SU-DHL-6 (cell line): ENCODE data around the gene ITSN1.

Experiments used
- H2AFZ ChIP-seq: fragments of 200-600 bp; sonication (generic); 2 replicates; pipeline ENCODE4 v1.6.1; 2014; ENCODE audit warnings: low read depth, mild to moderate bottlenecking, moderate library complexity, mixed read lengths, antibody characterized with exemption, low read length; ENCODE audit not compliant: severe bottlenecking
- H3F3A ChIP-seq: fragments of 200-600 bp; shearing (Covaris generic); 2 replicates; pipeline ENCODE4 v1.6.0; 2016; ENCODE audit warnings: antibody characterized with exemption, mild to moderate bottlenecking; ENCODE audit not compliant: insufficient read depth
- H3K27ac ChIP-seq: fragments of 200-600 bp; sonication (generic); 2 replicates; pipeline ENCODE4 v1.5.1; 2016; ENCODE audit warnings: low read depth, mild to moderate bottlenecking, low read length, moderate library complexity, mixed read lengths
- H3K27me3 ChIP-seq: fragments of 200-600 bp; sonication (generic), shearing (Covaris generic); 2 replicates; pipeline ENCODE4 v1.6.0; 2014; ENCODE audit warnings: mild to moderate bottlenecking, low read length
- H3K36me3 ChIP-seq: fragments of 200-600 bp; sonication (generic); 2 replicates; pipeline ENCODE4 v1.6.1; 2014; ENCODE audit warnings: mild to moderate bottlenecking, low read length, mixed read lengths
- H3K4me2 ChIP-seq: fragments of 300-600, 200-600 bp; shearing (Covaris generic), sonication (generic); 2 replicates; pipeline ENCODE4 v1.6.0; 2014; ENCODE audit warnings: low read length, low read depth, mild to moderate bottlenecking; ENCODE audit not compliant: poor library complexity, severe bottlenecking
- H3K4me3 ChIP-seq: fragments of 200-600 bp; sonication (generic); 2 replicates; pipeline ENCODE4 v1.5.1; 2014; ENCODE audit warnings: antibody characterized with exemption, low read length, mild to moderate bottlenecking, mixed read lengths; ENCODE audit not compliant: insufficient read depth, poor library complexity, severe bottlenecking
- H3K79me2 ChIP-seq: fragments of 200-600 bp; sonication (generic); 2 replicates; pipeline ENCODE4 v1.6.1; 2014; ENCODE audit warnings: mild to moderate bottlenecking, low read length, moderate library complexity; ENCODE audit not compliant: insufficient read depth
- H3K9ac ChIP-seq: fragments of 200-600 bp; sonication (generic); 2 replicates; pipeline ENCODE4 v1.7.0; 2014; ENCODE audit warnings: mild to moderate bottlenecking, low read length
- H3K9me2 ChIP-seq: fragments of 200-600 bp; sonication (generic); replicated peaks from 2 replicates; pipeline ENCODE4 v1.6.1; 2014; ENCODE audit warnings: low read length; ENCODE audit not compliant: insufficient read depth
- H3K9me3 ChIP-seq: fragments of 200-600 bp; sonication (generic); 2 replicates; pipeline ENCODE4 v1.6.1; 2014; ENCODE audit warnings: low read length, mixed read lengths; ENCODE audit not compliant: insufficient read depth
- H4K20me1 ChIP-seq: fragments of 200-600 bp; sonication (generic); 2 replicates; pipeline ENCODE4 v1.6.1; 2014; ENCODE audit warnings: low read depth, mild to moderate bottlenecking, antibody characterized with exemption, low read length, moderate library complexity, mixed read lengths
- EZH2phosphoT487 ChIP-seq: fragments of 200-600 bp; sonication (generic), shearing (Covaris generic); conservative IDR thresholded peaks from 2 replicates; pipeline ENCODE4 v1.6.1; 2018; ENCODE audit warnings: mild to moderate bottlenecking, antibody characterized with exemption, low read length, moderate library complexity, mixed read lengths
- TF ChIP-seq, protein P1 (sequence below): fragments of 200-600 bp; sonication (generic); IDR thresholded peaks from one replicate; pipeline ENCODE4 v1.5.1; 2017; ENCODE audit warnings: antibody characterized with exemption, mild to moderate bottlenecking, low read length, moderate library complexity; ENCODE audit not compliant: insufficient read depth, poor library complexity, severe bottlenecking

Gene ITSN1

GRCh38 chr21:33816174-33816573, 173.9 kb downstream of the ITSN1 start:
- H3K36me3 ChIP-seq: no peaks in the 10 kb centered on the region

DNA sequence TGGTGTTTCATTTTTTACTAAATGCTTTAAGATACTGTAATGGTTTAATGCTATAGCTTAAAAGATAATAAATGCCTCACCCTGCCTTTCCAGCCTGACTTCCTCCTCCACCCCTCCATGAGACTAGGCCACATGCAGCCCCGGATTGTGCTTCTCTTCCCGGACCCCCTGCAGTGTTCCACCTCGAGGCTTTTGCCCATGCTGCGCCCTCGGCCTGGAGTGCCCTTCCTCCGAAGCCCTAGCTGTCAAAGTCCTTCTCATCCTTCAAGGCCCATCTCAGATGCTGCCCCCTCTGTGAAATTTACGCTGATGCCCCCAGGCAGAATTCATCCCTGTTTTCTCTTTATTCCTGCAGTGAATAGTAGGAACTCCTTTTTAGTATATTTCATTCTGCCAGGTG, 174.8 kb downstream of the ITSN1 start:
- Histone ChIP-seq H3K4me2 (no peak overlapping the region), H3K4me3 (no peak overlapping the region), H3F3A (no peaks in the 10 kb centered on the region), H4K20me1 (no peaks in the 10 kb centered on the region), H3K79me2 (no peaks in the 10 kb centered on the region), H2AFZ (no peak overlapping the region), H3K36me3 (no peaks in the 10 kb centered on the region), H3K27ac (no peak overlapping the region), H3K9ac (no peak overlapping the region), H3K27me3 (no peaks in the 10 kb centered on the region), H3K9me2 (no peaks in the 10 kb centered on the region), H3K9me3 (no peaks in the 10 kb centered on the region)
- TF ChIP-seq, protein P1, sequence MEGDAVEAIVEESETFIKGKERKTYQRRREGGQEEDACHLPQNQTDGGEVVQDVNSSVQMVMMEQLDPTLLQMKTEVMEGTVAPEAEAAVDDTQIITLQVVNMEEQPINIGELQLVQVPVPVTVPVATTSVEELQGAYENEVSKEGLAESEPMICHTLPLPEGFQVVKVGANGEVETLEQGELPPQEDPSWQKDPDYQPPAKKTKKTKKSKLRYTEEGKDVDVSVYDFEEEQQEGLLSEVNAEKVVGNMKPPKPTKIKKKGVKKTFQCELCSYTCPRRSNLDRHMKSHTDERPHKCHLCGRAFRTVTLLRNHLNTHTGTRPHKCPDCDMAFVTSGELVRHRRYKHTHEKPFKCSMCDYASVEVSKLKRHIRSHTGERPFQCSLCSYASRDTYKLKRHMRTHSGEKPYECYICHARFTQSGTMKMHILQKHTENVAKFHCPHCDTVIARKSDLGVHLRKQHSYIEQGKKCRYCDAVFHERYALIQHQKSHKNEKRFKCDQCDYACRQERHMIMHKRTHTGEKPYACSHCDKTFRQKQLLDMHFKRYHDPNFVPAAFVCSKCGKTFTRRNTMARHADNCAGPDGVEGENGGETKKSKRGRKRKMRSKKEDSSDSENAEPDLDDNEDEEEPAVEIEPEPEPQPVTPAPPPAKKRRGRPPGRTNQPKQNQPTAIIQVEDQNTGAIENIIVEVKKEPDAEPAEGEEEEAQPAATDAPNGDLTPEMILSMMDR: no peak
- TF ChIP-seq EZH2phosphoT487: no peak

More at GRCh38 chr21:33816174-33816573, 173.9 kb downstream of the ITSN1 start:
- H2AFZ ChIP-seq: no peak overlapping the region
- no peak overlapping the region for H3K4me2 ChIP-seq
- H3K79me2 ChIP-seq: no peaks in the 10 kb centered on the region
- no peak overlapping the region for H3K4me3 ChIP-seq
- no peak overlapping the region for H3K9ac ChIP-seq
- no peaks in the 10 kb centered on the region for H3F3A ChIP-seq
- TF ChIP-seq, protein P1: no peak
- TF ChIP-seq EZH2phosphoT487: no peak
- H3K27me3 ChIP-seq: no peaks in the 10 kb centered on the region
- H3K9me3 ChIP-seq: no peaks in the 10 kb centered on the region
- no peaks in the 10 kb centered on the region for H3K9me2 ChIP-seq
- no peaks in the 10 kb centered on the region for H4K20me1 ChIP-seq
- no peak overlapping the region for H3K27ac ChIP-seq

- no peak overlapping the region for H3K4me2 ChIP-seq
- H3K27ac ChIP-seq: no peak overlapping the region
- H4K20me1 ChIP-seq: no peaks in the 10 kb centered on the region
- no peaks in the 10 kb centered on the region for H3K79me2 ChIP-seq
- no peaks in the 10 kb centered on the region for H3K36me3 ChIP-seq
- TF ChIP-seq EZH2phosphoT487: no peak
- TF ChIP-seq, protein P1: no peak
- H3K9me2 ChIP-seq: no peaks in the 10 kb centered on the region
- H3K9me3 ChIP-seq: no peaks in the 10 kb centered on the region
- no peak overlapping the region for H2AFZ ChIP-seq
- no peaks in the 10 kb centered on the region for H3K27me3 ChIP-seq
- no peak overlapping the region for H3K9ac ChIP-seq
- no peak overlapping the region for H3K4me3 ChIP-seq
- no peaks in the 10 kb centered on the region for H3F3A ChIP-seq
Measured at GRCh38 chr21:33817663-33818451, 175.6 kb downstream of the ITSN1 start.
